HUES6 (cell line): Measurements from ENCODE around the gene ATL1.

Experiments used
- H3K27ac ChIP-seq: 2 replicates; pipeline ENCODE4 v1.7.0; 2013; ENCODE audit warnings: low read depth, mild to moderate bottlenecking, low read length, inconsistent platforms
- H3K27me3 ChIP-seq: 2 replicates; pipeline ENCODE4 v1.6.1; 2013; ENCODE audit warnings: low read length; ENCODE audit not compliant: control insufficient read depth, insufficient read depth
- H3K36me3 ChIP-seq: 2 replicates; pipeline ENCODE4 v1.6.1; 2013; ENCODE audit warnings: low read length; ENCODE audit not compliant: control insufficient read depth, insufficient read depth
- H3K4me1 ChIP-seq: 2 replicates; pipeline ENCODE4 v1.6.1; 2013; ENCODE audit warnings: low read length; ENCODE audit not compliant: control insufficient read depth, insufficient read depth
- H3K4me3 ChIP-seq: 2 replicates; pipeline ENCODE4 v1.5.1; 2013; ENCODE audit warnings: low read depth, low read length
- H3K9ac ChIP-seq: one replicate; pipeline ENCODE4 v1.6.1; 2013; ENCODE audit warnings: mild to moderate bottlenecking, low read length
- H3K9me3 ChIP-seq: 2 replicates; pipeline ENCODE4 v1.6.1; 2013; ENCODE audit warnings: low read depth, low read length; ENCODE audit not compliant: control insufficient read depth, insufficient read depth

Gene ATL1

GRCh38 chr14:50573862-50574261 lies 13.9 kb downstream of the ATL1 start:
- no peak overlapping the region for H3K9ac ChIP-seq
- H3K36me3 ChIP-seq = no peaks in the 10 kb centered on the region
- no peak overlapping the region for H3K27ac ChIP-seq
- no peaks in the 10 kb centered on the region for H3K4me1 ChIP-seq
- H3K9me3 ChIP-seq = peaks cover 7% of the 10 kb centered on the region; the same call in 1 of the 2 replicates
- no peaks in the 10 kb centered on the region for H3K27me3 ChIP-seq
- no peak overlapping the region for H3K4me3 ChIP-seq

DNA sequence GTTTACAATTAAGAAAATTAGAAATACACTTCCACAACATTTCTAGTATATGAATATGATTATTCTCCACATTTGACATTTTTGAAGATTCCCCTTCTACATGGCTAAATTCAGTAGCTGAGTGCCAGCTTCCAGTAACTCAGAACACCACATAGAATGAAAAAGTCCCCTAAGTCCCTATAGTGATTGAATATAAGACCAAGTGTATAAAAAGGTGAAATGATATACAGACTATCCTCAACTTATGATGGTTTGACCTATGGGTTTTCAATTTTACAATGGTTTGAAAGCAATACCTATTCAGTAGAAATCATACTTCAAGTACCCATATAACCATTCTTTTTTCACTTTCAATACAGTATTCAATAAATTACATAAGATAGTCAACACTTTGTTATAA lies 15.8 kb downstream of the ATL1 start:
- no peaks in the 10 kb centered on the region for H3K9me3 ChIP-seq
- H3K27me3 ChIP-seq = no peaks in the 10 kb centered on the region
- no peaks in the 10 kb centered on the region for H3K4me1 ChIP-seq
- no peak overlapping the region for H3K4me3 ChIP-seq
- no peak overlapping the region for H3K27ac ChIP-seq
- no peak overlapping the region for H3K9ac ChIP-seq
- no peaks in the 10 kb centered on the region for H3K36me3 ChIP-seq

DNA sequence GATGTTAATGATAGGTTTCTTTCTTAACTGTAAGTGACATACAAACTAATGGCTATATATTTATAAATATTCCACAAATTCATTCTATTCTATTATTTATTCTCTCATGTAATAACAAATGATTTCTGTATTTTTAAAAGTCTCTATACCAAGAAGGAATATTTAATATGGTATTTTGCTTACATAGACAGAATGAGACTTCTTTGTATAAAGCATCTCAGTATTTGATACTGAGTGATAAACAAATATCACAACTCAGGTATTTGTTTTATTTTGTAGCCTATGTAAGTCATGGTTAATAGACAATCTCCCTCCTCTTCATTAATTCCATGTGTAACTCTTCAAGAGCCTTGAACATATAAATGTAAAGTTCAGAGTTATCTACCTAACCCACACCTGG lies 18.0 kb downstream of the ATL1 start:
- H3K9me3 ChIP-seq = no peaks in the 10 kb centered on the region
- H3K4me3 ChIP-seq = no peak overlapping the region
- no peaks in the 10 kb centered on the region for H3K4me1 ChIP-seq
- H3K9ac ChIP-seq = no peak overlapping the region
- no peak overlapping the region for H3K27ac ChIP-seq
- H3K27me3 ChIP-seq = no peaks in the 10 kb centered on the region
- no peaks in the 10 kb centered on the region for H3K36me3 ChIP-seq

GRCh38 chr14:50578433-50578832 lies 18.5 kb downstream of the ATL1 start:
- no peak overlapping the region for H3K4me3 ChIP-seq
- no peak overlapping the region for H3K9ac ChIP-seq
- no peaks in the 10 kb centered on the region for H3K9me3 ChIP-seq
- H3K27me3 ChIP-seq = no peaks in the 10 kb centered on the region
- no peak overlapping the region for H3K27ac ChIP-seq
- no peaks in the 10 kb centered on the region for H3K36me3 ChIP-seq
- no peaks in the 10 kb centered on the region for H3K4me1 ChIP-seq

DNA sequence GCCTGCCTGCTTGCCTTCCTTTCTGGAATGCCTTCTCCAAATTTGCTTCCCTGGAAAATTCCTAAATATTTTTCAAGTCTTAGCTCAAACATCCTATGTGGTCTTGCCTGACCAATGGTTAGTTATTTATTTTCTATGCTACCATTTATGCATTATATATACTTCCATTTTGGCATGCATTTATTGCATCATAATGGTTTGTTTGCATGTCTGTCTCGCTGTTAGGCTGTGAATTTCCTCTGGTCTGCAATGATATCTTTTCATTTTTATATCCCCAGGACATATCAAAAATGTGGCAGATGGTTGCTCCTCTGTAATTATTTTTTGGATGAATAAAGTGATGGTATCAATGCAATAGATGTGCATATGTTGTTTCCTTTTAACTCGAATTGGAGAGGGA lies 30.5 kb downstream of the ATL1 start:
- Histone ChIP-seq H3K36me3 (no peaks in the 10 kb centered on the region), H3K27ac (no peak overlapping the region), H3K9ac (no peak overlapping the region), H3K9me3 (no peaks in the 10 kb centered on the region), H3K27me3 (no peaks in the 10 kb centered on the region), H3K4me3 (no peak overlapping the region), H3K4me1 (peaks cover 6% of the 10 kb centered on the region)

GRCh38 chr14:50594577-50595316 lies 34.8 kb downstream of the ATL1 start:
- Histone ChIP-seq H3K9me3 (no peaks in the 10 kb centered on the region), H3K9ac (no peak overlapping the region), H3K27me3 (no peaks in the 10 kb centered on the region), H3K4me1 (peaks cover 6% of the 10 kb centered on the region), H3K36me3 (no peaks in the 10 kb centered on the region), H3K4me3 (no peak overlapping the region), H3K27ac (no peak overlapping the region)

DNA sequence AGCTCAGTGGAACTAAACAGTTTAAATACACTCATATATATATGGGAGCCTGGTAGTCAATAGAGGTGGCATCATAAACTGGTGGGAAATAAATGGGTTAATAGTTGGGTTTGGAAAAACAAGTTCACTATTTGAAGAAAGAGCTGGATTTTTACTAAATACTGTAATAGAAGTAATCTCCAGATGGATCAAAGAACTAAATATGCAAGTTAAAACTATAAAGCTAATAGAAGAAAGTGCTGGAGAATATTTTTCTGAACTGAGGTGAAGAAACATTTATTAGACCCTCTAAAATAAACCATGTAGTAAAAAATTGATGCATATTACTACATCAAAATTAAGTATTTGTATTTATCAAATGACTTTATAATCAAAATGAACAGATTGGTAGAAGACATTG lies 38.8 kb downstream of the ATL1 start:
- Histone ChIP-seq H3K4me3 (no peak overlapping the region), H3K36me3 (no peaks in the 10 kb centered on the region), H3K27ac (no peak overlapping the region), H3K9me3 (no peaks in the 10 kb centered on the region), H3K4me1 (peaks cover 25% of the 10 kb centered on the region), H3K27me3 (no peaks in the 10 kb centered on the region), H3K9ac (no peak overlapping the region)

- peak overlapping the region; percentile 61 for H3K27ac ChIP-seq
- no peaks in the 10 kb centered on the region for H3K9me3 ChIP-seq
- no peaks in the 10 kb centered on the region for H3K27me3 ChIP-seq
- no peaks in the 10 kb centered on the region for H3K36me3 ChIP-seq
- H3K9ac ChIP-seq = no peak overlapping the region
- no peak overlapping the region for H3K4me3 ChIP-seq
- H3K4me1 ChIP-seq = peaks cover 19% of the 10 kb centered on the region
These were observed 39.9 kb downstream of the ATL1 start for GRCh38 chr14:50599700-50600444.

DNA sequence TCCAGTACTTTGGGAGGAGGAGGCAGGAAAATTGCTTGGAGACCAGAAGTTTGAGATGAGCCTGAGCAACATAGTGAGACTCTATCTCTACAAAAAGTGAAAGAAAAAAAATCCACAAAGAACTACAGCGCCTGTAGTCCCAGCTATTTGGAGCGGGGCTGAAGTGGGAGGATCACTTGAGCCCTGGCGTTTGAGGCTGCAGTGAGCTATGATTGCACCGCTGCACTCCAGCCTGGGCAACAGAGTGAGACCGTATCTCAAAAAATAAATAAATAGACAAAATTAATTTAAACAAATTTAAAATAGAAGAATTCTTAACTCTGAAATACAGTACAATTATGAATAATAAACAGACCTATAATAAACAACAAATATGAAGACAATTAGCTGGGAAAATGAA lies 40.9 kb downstream of the ATL1 start:
- Histone ChIP-seq H3K9me3 (no peaks in the 10 kb centered on the region), H3K27ac (no peak overlapping the region), H3K27me3 (no peaks in the 10 kb centered on the region), H3K9ac (no peak overlapping the region), H3K4me1 (peaks cover 19% of the 10 kb centered on the region), H3K4me3 (no peak overlapping the region), H3K36me3 (no peaks in the 10 kb centered on the region)

DNA sequence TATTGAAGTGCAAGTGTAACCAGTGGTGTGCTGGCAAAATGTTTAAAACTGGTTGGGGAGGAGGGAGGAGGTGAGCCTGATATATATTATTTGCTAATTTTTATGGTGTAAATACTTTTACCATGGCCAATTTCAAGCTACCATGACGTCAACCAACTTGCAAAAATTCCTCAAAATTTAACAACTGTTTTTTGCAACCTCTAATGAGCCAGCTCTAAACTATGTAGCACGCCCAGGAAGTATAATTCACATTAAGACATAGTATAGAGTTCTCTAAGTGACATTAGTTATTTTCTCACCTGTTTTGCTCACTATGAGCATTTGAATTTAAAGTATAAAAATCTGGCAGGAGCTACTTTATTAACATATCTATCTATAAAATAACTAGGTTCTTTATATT lies 41.4 kb downstream of the ATL1 start:
- H3K9me3 ChIP-seq = no peaks in the 10 kb centered on the region
- no peak overlapping the region for H3K9ac ChIP-seq
- H3K27me3 ChIP-seq = no peaks in the 10 kb centered on the region
- H3K36me3 ChIP-seq = no peaks in the 10 kb centered on the region
- peaks cover 19% of the 10 kb centered on the region for H3K4me1 ChIP-seq
- no peak overlapping the region for H3K4me3 ChIP-seq
- no peak overlapping the region for H3K27ac ChIP-seq

DNA sequence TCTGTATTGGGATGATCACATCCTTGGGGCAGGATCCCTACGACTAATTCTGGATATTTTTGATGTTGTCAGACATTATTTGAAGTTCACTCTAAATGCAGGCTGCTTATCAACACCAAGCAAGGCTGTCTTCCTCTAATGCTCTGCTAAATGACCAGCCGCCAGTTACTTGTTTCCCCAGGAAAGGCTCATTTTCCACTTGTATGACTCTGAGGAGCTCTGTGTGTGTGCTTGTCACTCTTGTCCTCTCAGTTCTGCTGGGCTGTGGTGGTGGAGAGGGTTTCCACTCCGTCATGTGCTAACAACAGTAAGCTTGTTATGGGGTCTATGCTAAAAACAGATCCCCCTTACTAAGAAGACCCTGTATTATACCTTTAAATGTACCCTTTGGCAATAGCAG lies 42.1 kb downstream of the ATL1 start:
- no peak overlapping the region for H3K9ac ChIP-seq
- no peak overlapping the region for H3K4me3 ChIP-seq
- peaks cover 19% of the 10 kb centered on the region for H3K4me1 ChIP-seq
- H3K27me3 ChIP-seq = no peaks in the 10 kb centered on the region
- no peak overlapping the region for H3K27ac ChIP-seq
- no peaks in the 10 kb centered on the region for H3K9me3 ChIP-seq
- H3K36me3 ChIP-seq = no peaks in the 10 kb centered on the region
